HG02798 (cell line): ENCODE results near the gene LBX1.
A peak's percentile ranks its signal among the peaks of the same experiment; 100 is the strongest.

ENCODE experiments used
- ATAC-seq: cut with Tn5 transposase; IDR thresholded peaks from one replicate; pipeline ENCODE4 v1.9.1; 2021; ENCODE audit warnings: mild to moderate bottlenecking; ENCODE audit not compliant: unreplicated experiment, poor library complexity

Gene LBX1

DNA sequence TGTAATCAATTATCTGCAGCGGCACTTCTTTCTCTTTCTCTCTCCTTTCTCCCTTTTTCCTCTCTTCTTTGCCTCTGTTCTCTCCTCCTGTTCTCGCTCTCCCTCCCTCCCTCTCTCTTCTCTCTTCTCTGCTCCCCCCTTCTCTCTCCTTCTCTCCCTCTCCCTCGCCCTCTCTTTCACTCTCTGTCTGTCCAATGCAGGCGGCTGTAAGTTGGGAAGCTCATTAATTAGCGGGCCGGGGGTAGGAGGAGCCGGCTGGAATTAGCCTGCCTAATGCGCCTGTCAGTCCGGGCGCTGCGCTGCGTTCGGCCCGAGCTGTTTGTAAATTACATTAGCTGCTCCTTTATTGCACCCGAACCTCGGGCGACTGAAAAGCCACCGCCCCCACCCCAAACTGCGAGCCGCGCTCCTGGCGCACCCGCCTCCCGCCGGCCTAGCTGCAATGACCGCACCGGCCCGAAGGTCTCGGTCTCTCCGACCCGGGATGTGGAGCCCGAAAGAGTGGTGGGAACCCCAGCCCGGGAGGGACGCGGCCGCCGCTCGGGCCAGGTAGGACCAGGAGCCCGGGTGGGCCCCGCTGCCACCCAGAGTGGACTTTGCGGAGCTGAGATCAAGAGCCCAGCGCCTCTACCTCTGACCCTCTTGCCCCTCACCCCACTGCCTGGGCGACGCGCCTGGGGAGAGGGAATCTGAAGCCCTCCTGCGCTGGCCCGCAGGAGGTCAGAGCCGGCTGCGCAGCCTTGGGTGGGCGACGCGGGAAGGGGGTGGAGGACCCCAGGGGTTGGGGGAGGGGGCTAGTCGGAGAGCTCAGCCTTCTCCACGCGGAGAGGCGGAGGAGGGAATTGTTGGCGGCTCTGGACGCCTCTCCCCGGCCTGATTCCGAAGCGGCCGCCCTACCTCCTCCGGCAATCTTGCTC lies at the start of gene LBX1:
TSS of gene LBX1 (minus strand) at position 198 of the 917 bp plus-strand sequence. CDS start 648 bp downstream, outside the sequence.
- no peak for ATAC-seq

GRCh38 chr10:101273741-101274140 lies 44.5 kb upstream of the LBX1 start:
- ATAC-seq, result no peak

- no peak for ATAC-seq
Measured at GRCh38 chr10:101273330-101273729, 44.1 kb upstream of the LBX1 start.

DNA sequence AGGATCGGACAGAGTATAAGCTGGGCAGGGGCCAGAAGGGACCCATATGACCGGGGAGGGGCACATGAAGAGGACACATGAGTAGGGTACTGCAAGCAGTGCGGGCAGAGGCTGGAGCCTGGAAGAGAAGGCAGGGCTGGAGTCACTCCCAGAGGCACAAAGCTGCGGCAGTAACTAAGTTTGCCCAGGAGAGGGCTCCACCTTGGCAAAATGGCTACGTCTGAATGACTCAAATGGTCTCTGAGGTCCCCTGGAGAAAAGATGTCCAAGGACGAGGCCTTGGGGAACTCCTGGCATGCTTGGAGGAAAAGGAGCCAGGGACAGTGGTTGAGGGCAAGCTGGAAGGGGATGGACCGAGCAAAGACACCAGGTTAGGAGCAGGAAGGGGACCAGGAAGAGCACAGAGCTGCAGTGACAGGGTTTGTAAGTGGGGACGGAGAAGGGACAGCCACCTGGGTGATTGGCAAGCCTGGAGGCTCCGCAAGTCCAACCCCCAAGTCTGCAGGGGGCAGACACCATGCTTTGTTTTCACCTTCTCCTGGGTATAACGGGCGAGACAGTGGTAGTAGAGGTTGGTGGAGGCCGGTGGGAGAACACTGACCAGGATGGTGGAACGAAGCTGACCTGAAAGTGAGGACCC lies 43.1 kb upstream of the LBX1 start:
- peak; percentile 41 for ATAC-seq

DNA sequence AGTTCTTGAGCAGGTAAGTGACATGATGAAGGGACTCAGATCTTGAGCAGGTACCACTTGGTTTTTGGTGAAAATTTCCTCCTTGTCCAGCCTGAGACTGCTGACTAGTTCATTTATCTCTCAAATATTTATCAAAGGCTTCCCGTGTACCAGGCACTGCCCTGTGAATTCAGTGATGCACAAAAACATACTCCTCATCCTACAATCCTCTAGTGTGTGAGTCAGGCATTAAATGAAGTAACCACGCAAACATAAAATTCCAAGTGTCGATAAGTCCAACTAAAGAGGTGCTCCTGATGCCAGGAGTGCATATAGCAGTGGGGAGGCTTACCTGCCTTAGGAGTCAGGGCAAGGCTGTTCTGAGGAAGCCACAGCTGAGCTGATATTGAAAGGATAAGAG lies 41.5 kb upstream of the LBX1 start:
- ATAC-seq, result no peak

DNA sequence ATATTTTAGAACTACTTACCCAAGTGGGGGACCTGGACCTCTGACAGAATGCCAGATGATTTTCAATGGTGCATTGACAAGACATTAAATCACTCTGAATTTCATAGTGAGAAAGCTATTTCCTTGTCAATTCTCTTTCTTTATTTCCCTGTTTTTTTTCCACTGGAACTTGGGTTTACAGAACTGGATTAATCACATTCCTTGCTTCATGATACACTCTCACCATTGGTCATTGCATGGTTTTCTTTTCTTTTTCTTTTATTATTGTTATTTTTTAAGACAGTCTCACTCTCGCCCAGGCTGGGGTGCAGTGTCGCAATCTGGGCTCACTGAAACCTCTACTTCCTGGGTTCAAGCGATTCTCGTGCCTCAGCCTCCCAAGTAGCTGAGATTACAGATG lies 38.5 kb upstream of the LBX1 start:
- no peak for ATAC-seq

- no peak for ATAC-seq
Measured at GRCh38 chr10:101267290-101267680, 38.0 kb upstream of the LBX1 start.

DNA sequence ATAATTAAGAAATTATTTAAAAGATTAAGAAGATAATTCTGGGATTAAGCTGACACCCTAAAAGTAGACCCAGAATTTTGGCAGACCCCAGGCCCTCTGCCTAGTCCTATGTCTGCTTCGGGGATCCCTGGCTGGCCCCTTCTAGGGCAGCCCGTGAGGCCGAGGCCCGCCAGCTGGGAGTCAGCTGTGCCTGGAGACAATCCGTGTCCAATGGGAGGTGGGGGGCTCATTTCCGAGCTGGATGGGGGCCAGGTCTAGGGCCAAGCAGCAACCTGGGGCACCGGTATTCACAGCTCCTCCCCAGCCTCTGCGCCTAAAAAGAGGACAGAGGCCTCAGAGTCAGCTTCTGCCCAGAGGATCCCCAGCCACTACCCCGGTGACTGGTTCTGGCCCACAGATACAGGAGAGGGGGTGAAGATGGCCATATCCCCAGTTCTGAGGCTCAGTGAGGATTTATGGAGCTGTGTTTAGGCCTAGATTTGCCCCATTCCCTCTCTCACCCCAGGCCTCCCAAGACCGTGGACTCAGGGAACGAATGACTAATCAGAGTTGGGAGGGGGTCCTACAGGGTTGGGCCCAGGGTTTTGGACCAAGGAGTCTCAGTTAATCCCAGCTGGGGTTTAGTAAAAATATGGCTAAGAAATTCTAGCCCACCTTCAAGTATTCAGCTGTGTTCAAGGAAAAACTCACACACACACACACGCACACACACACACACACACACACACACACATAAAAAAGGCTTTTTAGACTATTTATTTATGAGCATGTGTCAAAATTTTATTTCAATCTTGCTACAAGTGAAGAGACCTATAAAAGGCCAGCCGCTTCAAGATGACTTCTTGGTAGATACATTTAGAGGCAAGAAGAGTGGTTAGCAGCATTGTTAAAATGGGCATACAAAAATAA lies 37.4 kb upstream of the LBX1 start:
- ATAC-seq, result no peak

- no peak for ATAC-seq
Measured at GRCh38 chr10:101263150-101263752, 34.0 kb upstream of the LBX1 start.

DNA sequence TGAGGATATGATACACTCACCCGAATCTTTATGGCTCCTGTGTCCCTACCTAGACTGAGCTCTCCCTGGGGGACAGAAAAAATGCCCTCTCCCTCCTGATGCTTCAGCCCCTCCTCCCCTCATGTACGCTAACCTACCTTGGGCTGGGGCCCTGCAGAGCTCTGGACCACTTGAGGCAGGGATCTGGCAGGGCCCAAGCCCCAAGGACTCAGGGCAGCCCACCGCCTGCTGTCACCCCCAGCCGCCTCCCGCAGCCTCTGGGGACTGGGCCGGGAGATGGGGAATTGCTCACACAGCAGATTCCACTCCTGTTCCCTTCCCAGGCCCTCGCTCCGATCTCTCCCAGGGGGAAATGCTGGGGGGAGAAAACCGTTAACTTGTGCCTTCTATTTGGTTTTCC lies 32.9 kb upstream of the LBX1 start:
- no peak for ATAC-seq

- ATAC-seq, result no peak
Measured at GRCh38 chr10:101261702-101262101, 32.4 kb upstream of the LBX1 start.

- no peak for ATAC-seq
Measured at GRCh38 chr10:101260764-101261481, 31.7 kb upstream of the LBX1 start.

DNA sequence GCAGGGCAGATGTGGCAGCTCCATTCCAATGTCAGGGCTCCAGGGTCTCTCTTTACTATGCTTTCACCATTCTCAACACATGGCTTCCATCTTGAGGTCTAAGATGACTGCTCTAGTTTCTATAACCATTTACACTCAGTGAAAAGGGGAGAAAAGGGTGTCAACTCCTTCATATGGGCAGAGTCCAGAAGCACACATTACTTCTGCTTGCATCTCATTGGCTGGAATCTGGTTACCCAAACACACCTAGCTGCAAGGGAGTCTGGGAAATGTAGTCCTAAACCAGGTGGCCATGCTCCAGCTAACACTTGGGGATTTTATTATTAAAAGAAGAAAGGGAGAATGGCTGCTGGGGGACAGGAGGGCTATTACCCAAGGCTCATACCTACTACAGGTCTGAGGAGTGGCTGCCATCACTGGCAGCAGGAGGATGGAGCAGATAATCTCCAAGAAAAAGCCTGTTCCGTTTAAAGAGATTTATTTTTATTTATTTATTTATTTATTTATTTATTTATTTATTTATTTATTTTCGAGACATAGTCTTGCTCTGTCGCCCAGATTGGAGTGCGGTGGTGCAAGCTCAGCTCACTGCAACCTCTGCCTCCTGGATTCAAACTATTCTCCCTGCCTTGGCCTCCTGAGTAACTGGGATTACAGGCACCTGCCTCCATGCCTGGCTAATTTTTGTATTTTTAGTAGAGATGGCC lies 29.1 kb upstream of the LBX1 start:
- ATAC-seq, result no peak

GRCh38 chr10:101257491-101257890 lies 28.2 kb upstream of the LBX1 start:
- ATAC-seq, result no peak

DNA sequence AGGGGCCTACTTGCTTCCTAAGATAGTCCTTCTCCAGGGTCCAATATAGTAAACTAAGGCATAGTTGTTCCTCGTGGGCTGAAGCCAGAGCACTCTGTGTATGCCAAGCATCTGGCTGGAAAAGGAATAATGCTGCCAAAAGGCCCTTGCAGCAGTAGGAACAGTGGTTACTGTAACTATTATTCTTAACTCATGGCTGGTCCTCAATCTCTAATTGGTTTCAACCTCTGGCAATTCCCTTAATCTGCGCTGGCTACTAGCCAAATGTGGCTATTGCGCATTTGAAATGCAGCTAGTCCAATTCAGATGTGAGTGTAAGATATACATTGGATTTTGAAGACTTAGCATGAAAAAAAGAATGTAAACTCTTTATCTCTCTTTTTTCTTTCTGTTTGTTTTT lies 27.8 kb upstream of the LBX1 start:
- no peak for ATAC-seq

- ATAC-seq, result no peak
Measured at GRCh38 chr10:101256387-101256786, 27.1 kb upstream of the LBX1 start.

- ATAC-seq, result no peak
Measured at GRCh38 chr10:101250136-101250535, 20.9 kb upstream of the LBX1 start.

GRCh38 chr10:101249171-101249581 lies 19.9 kb upstream of the LBX1 start:
- ATAC-seq, result no peak

DNA sequence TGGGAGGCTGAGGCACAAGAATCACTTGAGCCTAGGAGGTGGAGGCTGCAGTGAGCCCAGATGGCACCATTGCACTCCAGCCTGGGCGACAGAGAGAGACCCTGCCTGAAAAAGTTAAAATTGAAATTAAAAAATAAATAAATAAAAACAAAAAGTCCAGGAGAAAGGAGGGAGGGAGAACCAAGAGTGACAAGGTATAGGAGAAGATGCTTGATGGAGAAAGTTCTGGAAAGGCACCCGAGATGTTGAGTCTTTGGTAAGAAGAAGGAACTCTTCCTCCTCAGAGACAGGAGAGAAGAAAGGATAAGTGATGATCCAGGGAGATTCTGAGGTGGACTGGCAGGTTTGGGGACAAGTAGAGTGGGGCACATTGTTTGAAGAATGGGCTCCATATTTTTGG lies 17.4 kb upstream of the LBX1 start:
- ATAC-seq, result no peak
